ENCODE data around the gene RAD51B.

The RAD51B gene

GRCh38 chr14:67949771-67950170, 130.2 kb downstream of the RAD51B start:
- H3K27ac ChIP-seq (replicated peaks), result no peak overlapping the region
- H3K4me3 ChIP-seq (replicated peaks; ENCODE audit: insufficient read depth, low read length), result no peak overlapping the region
- no peaks in the 10 kb centered on the region for H3K27me3 ChIP-seq (ENCODE audit: insufficient read depth, poor library complexity, severe bottlenecking)
- DNase-seq (ENCODE audit: low read depth in 1 of 2, low spot score in 1 of 2), result no peak
- TF ChIP-seq SPI1 (IDR thresholded peaks at IDR 0.05; ENCODE audit: borderline replicate concordance, low read depth) (no peak), POLR2AphosphoS5 (IDR thresholded peaks at IDR 0.05; ENCODE audit: low read depth) (no peak), REST (IDR thresholded peaks at IDR 0.05; ENCODE audit: insufficient replicate concordance, low read depth) (no peak), CTCF (IDR thresholded peaks at IDR 0.05; ENCODE audit: insufficient read depth, low read length) (no peak), GABPA (IDR thresholded peaks at IDR 0.05; ENCODE audit: low read depth) (no peak)

GRCh38 chr14:67950386-67950785, 130.8 kb downstream of the RAD51B start:
- Histone ChIP-seq H3K27me3 (ENCODE audit: insufficient read depth, poor library complexity, severe bottlenecking) (no peaks in the 10 kb centered on the region), H3K27ac (replicated peaks) (no peak overlapping the region), H3K4me3 (replicated peaks; ENCODE audit: insufficient read depth, low read length) (no peak overlapping the region)
- no peak for DNase-seq (ENCODE audit: low read depth in 1 of 2, low spot score in 1 of 2)
- TF ChIP-seq POLR2AphosphoS5 (IDR thresholded peaks at IDR 0.05; ENCODE audit: low read depth) (no peak), REST (IDR thresholded peaks at IDR 0.05; ENCODE audit: insufficient replicate concordance, low read depth) (no peak), GABPA (IDR thresholded peaks at IDR 0.05; ENCODE audit: low read depth) (no peak), SPI1 (IDR thresholded peaks at IDR 0.05; ENCODE audit: borderline replicate concordance, low read depth) (no peak), CTCF (IDR thresholded peaks at IDR 0.05; ENCODE audit: insufficient read depth, low read length) (no peak)

- no peaks in the 10 kb centered on the region for H3K27me3 ChIP-seq (ENCODE audit: insufficient read depth, poor library complexity, severe bottlenecking)
- no peak for TF ChIP-seq GABPA (IDR thresholded peaks at IDR 0.05; ENCODE audit: low read depth)
- no peak for TF ChIP-seq SPI1 (IDR thresholded peaks at IDR 0.05; ENCODE audit: borderline replicate concordance, low read depth)
- TF ChIP-seq CTCF (IDR thresholded peaks at IDR 0.05; ENCODE audit: insufficient read depth, low read length), result no peak
- no peak for TF ChIP-seq REST (IDR thresholded peaks at IDR 0.05; ENCODE audit: insufficient replicate concordance, low read depth)
- no peak for TF ChIP-seq POLR2AphosphoS5 (IDR thresholded peaks at IDR 0.05; ENCODE audit: low read depth)
- no peak overlapping the region for H3K4me3 ChIP-seq (replicated peaks; ENCODE audit: insufficient read depth, low read length)
- DNase-seq (ENCODE audit: low read depth in 1 of 2, low spot score in 1 of 2), result no peak
- H3K27ac ChIP-seq (replicated peaks), result no peak overlapping the region
Observed at GRCh38 chr14:67951529-67952135, 132.1 kb downstream of the RAD51B start.

Measured in HL-60 (cell line).